ENCODE results near the gene SERPINB4. TPM values are rescaled to one million over a fixed set of nuclear protein-coding genes. Genes with fewer than 3 reads are reported as not detected.

SERPINB4 gene
- total RNA-seq, 1 experiment from 2014 or later = not detected

DNA sequence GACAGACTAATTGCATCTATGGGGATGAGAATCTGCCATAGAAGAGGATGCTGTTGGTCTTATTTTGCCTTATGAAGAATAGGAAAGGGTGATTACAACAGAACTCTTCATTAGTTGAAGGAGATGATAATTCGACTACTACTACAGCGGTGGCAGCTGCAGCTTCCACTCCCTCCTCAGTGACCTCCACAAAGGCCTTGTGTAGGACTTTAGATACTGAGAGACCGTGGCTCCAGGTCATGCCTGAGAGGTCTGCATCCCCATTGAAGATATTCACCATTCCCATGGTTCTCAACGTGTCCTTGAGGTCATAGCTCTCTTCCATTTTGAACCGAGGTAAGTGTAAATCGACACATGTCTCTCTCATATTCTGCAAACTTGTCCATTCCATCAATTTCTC is 6.4 kb downstream of the SERPINB4 start:
- DNase-seq (ENCODE audit: low read depth, low spot score) (no peak), ATAC-seq (no peak)
- Histone ChIP-seq H3K4me3 (ENCODE audit: low read depth in 2 of 2, low read length in 2 of 2) (no peak overlapping the region), H3K9me3 (ENCODE audit: control insufficient read depth, insufficient read depth, low read depth, low read length) (no peaks in the 10 kb centered on the region), H3K27me3 (ENCODE audit: control insufficient read depth, insufficient read depth, low read length) (no peaks in the 10 kb centered on the region), H3K4me1 (ENCODE audit: control insufficient read depth, insufficient read depth, low read length) (no peaks in the 10 kb centered on the region), H3K36me3 (ENCODE audit: control insufficient read depth, insufficient read depth, low read length) (no peaks in the 10 kb centered on the region), H3K27ac (ENCODE audit: low read length) (no peak overlapping the region)
- no peak for TF ChIP-seq SIN3A (IDR thresholded peaks at IDR 0.05; ENCODE audit: borderline replicate concordance, insufficient read depth, low read depth, low read length)
- TF ChIP-seq TCF7L2 (IDR thresholded peaks at IDR 0.05; ENCODE audit: low read depth, low read length) = no peak
- TF ChIP-seq POLR2AphosphoS5 (IDR thresholded peaks at IDR 0.05; ENCODE audit: low read depth, low read length) = no peak
- TF ChIP-seq, protein P1, sequence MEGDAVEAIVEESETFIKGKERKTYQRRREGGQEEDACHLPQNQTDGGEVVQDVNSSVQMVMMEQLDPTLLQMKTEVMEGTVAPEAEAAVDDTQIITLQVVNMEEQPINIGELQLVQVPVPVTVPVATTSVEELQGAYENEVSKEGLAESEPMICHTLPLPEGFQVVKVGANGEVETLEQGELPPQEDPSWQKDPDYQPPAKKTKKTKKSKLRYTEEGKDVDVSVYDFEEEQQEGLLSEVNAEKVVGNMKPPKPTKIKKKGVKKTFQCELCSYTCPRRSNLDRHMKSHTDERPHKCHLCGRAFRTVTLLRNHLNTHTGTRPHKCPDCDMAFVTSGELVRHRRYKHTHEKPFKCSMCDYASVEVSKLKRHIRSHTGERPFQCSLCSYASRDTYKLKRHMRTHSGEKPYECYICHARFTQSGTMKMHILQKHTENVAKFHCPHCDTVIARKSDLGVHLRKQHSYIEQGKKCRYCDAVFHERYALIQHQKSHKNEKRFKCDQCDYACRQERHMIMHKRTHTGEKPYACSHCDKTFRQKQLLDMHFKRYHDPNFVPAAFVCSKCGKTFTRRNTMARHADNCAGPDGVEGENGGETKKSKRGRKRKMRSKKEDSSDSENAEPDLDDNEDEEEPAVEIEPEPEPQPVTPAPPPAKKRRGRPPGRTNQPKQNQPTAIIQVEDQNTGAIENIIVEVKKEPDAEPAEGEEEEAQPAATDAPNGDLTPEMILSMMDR (IDR thresholded peaks at IDR 0.05) = no peak
- TF ChIP-seq, protein P2, sequence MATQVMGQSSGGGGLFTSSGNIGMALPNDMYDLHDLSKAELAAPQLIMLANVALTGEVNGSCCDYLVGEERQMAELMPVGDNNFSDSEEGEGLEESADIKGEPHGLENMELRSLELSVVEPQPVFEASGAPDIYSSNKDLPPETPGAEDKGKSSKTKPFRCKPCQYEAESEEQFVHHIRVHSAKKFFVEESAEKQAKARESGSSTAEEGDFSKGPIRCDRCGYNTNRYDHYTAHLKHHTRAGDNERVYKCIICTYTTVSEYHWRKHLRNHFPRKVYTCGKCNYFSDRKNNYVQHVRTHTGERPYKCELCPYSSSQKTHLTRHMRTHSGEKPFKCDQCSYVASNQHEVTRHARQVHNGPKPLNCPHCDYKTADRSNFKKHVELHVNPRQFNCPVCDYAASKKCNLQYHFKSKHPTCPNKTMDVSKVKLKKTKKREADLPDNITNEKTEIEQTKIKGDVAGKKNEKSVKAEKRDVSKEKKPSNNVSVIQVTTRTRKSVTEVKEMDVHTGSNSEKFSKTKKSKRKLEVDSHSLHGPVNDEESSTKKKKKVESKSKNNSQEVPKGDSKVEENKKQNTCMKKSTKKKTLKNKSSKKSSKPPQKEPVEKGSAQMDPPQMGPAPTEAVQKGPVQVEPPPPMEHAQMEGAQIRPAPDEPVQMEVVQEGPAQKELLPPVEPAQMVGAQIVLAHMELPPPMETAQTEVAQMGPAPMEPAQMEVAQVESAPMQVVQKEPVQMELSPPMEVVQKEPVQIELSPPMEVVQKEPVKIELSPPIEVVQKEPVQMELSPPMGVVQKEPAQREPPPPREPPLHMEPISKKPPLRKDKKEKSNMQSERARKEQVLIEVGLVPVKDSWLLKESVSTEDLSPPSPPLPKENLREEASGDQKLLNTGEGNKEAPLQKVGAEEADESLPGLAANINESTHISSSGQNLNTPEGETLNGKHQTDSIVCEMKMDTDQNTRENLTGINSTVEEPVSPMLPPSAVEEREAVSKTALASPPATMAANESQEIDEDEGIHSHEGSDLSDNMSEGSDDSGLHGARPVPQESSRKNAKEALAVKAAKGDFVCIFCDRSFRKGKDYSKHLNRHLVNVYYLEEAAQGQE (IDR thresholded peaks at IDR 0.05; ENCODE audit: insufficient read depth in 1 of 2, low read depth in 2 of 2, low read length in 1 of 2) = no peak
- BruUV-seq (replicated peaks) = no TSS peak
- POLR2A ChIA-PET = no interaction called here
- CTCF ChIA-PET = no interaction called here
- intact Hi-C loops (cut with micrococcal nuclease; ENCODE audit: unreplicated experiment) = no loop called here
- in situ Hi-C loops (cut with HindIII; ENCODE audit: low pct_unique_long_range_greater_than_20kb, low sequenced_read_pairs) = no loop called here

DNA sequence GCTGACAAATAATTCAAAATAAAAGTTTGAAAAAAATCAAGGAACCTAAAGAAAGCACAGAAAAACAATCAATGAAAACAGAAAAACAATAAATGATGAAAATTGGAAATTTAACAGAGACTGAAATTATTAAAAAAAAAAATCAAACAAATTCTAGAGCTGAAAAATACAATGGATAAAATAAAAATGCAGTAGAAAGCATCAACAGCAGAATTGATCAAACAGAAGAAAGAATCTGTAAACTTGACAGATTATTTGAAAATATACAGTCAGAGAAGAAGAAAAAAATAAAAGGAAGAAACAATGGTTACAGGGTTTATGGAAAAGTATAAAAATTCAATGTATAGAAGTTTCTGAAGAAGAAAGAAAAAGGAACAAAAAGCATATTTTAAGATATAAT is 16.2 kb downstream of the SERPINB4 start:
- no peaks in the 10 kb centered on the region for H3K9me3 ChIP-seq (ENCODE audit: control insufficient read depth, insufficient read depth, low read depth, low read length)
- ATAC-seq (no peak), DNase-seq (ENCODE audit: low read depth, low spot score) (no peak)
- TF ChIP-seq, protein P1 (IDR thresholded peaks at IDR 0.05) = no peak
- no peak for TF ChIP-seq TCF7L2 (IDR thresholded peaks at IDR 0.05; ENCODE audit: low read depth, low read length)
- TF ChIP-seq SIN3A (IDR thresholded peaks at IDR 0.05; ENCODE audit: borderline replicate concordance, insufficient read depth, low read depth, low read length) = no peak
- TF ChIP-seq, protein P2 (IDR thresholded peaks at IDR 0.05; ENCODE audit: insufficient read depth in 1 of 2, low read depth in 2 of 2, low read length in 1 of 2) = no peak
- no peak for TF ChIP-seq POLR2AphosphoS5 (IDR thresholded peaks at IDR 0.05; ENCODE audit: low read depth, low read length)
- BruUV-seq (replicated peaks) = no TSS peak
- H3K4me3 ChIP-seq (ENCODE audit: low read depth in 2 of 2, low read length in 2 of 2) = no peak overlapping the region
- H3K4me1 ChIP-seq (ENCODE audit: control insufficient read depth, insufficient read depth, low read length) = no peaks in the 10 kb centered on the region
- in situ Hi-C loops (cut with HindIII; ENCODE audit: low pct_unique_long_range_greater_than_20kb, low sequenced_read_pairs) = no loop called here
- CTCF ChIA-PET = no interaction called here
- intact Hi-C loops (cut with micrococcal nuclease; ENCODE audit: unreplicated experiment) = no loop called here
- H3K36me3 ChIP-seq (ENCODE audit: control insufficient read depth, insufficient read depth, low read length) = no peaks in the 10 kb centered on the region
- POLR2A ChIA-PET = no interaction called here
- H3K27ac ChIP-seq (ENCODE audit: low read length) = no peak overlapping the region
- H3K27me3 ChIP-seq (ENCODE audit: control insufficient read depth, insufficient read depth, low read length) = no peaks in the 10 kb centered on the region

Data from Panc1 (cell line).